ENCODE measurements around the gene CHPF.

Gene CHPF

GRCh38 chr2:219527472-219527871, 16.1 kb downstream of the CHPF start:
- DNase-seq, result no peak

- DNase-seq, result no peak
Observed at GRCh38 chr2:219527076-219527394, 16.6 kb downstream of the CHPF start.

- no peak for DNase-seq
Observed at GRCh38 chr2:219526320-219527075, 17.1 kb downstream of the CHPF start.

- no peak for DNase-seq
Observed at GRCh38 chr2:219525533-219526232, 17.9 kb downstream of the CHPF start.

- DNase-seq, result no peak
Observed at GRCh38 chr2:219524817-219525216, 18.8 kb downstream of the CHPF start.

- DNase-seq, result no peak
Observed at GRCh38 chr2:219523031-219523671, 20.5 kb downstream of the CHPF start.

GRCh38 chr2:219522111-219523030, 21.2 kb downstream of the CHPF start:
- DNase-seq, result no peak

- no peak for DNase-seq
Observed at GRCh38 chr2:219521066-219521880, 22.3 kb downstream of the CHPF start.

GRCh38 chr2:219520079-219520478, 23.5 kb downstream of the CHPF start:
- DNase-seq, result no peak

GRCh38 chr2:219519526-219519916, 24.1 kb downstream of the CHPF start:
- no peak for DNase-seq

- DNase-seq, result no peak
Observed at GRCh38 chr2:219517954-219518778, 25.4 kb downstream of the CHPF start.

GRCh38 chr2:219516888-219517287, 26.7 kb downstream of the CHPF start:
- DNase-seq, result no peak

- DNase-seq, result no peak
Observed at GRCh38 chr2:219515874-219516629, 27.6 kb downstream of the CHPF start.

GRCh38 chr2:219514836-219515235, 28.8 kb downstream of the CHPF start:
- no peak for DNase-seq

- no peak for DNase-seq
Observed at GRCh38 chr2:219514196-219514761, 29.3 kb downstream of the CHPF start, which contains the start of gene ASIC4. ASIC4 (plus strand) TSS chr2:219514482; CDS start chr2:219514725, 243 bp downstream.

GRCh38 chr2:219513787-219514186, 29.8 kb downstream of the CHPF start:
- DNase-seq, result no peak

- DNase-seq, result no peak
Observed at GRCh38 chr2:219512524-219513216, 30.9 kb downstream of the CHPF start.

GRCh38 chr2:219511547-219512325, 31.9 kb downstream of the CHPF start:
- no peak for DNase-seq

Measured in NCI-H187 treated with DMSO at 0.1 percent for 48 hours (cell line).